Neural cell (in vitro differentiated cells): ENCODE data around the gene PHLDB1.

Source experiments
- CTCF ChIP-seq: fragments of 450-650 bp; IDR thresholded peaks from 2 replicates; pipeline ENCODE4 v1.5.1; 2014; ENCODE audit warnings: antibody characterized with exemption, mild to moderate bottlenecking, moderate library complexity; ENCODE audit not compliant: poor library complexity, severe bottlenecking
- EP300 ChIP-seq: fragments of 450-650 bp; conservative IDR thresholded peaks from 2 replicates; pipeline ENCODE4 v1.6.1; 2014; ENCODE audit warnings: antibody characterized with exemption, mild to moderate bottlenecking, moderate library complexity; ENCODE audit not compliant: poor library complexity, severe bottlenecking
- MXI1 ChIP-seq: fragments of 450-650 bp; conservative IDR thresholded peaks from 2 replicates; pipeline ENCODE4 v1.6.1; 2014; ENCODE audit warnings: antibody characterized with exemption, mild to moderate bottlenecking; ENCODE audit not compliant: poor library complexity, severe bottlenecking
- POLR2AphosphoS5 ChIP-seq: IDR thresholded peaks from 2 replicates; pipeline ENCODE4 v1.6.1; 2012
- SMC3 ChIP-seq: fragments of 450-650 bp; conservative IDR thresholded peaks from 2 replicates; pipeline ENCODE4 v1.6.1; 2014; ENCODE audit warnings: antibody characterized with exemption, mild to moderate bottlenecking, moderate library complexity; ENCODE audit not compliant: poor library complexity
- TAF1 ChIP-seq: IDR thresholded peaks from 2 replicates; pipeline ENCODE4 v1.6.1; 2012; ENCODE audit warnings: low read depth

- no peak for TF ChIP-seq POLR2AphosphoS5
- no peak for TF ChIP-seq CTCF
- no peak for TF ChIP-seq EP300
- TF ChIP-seq SMC3: no peak
- TF ChIP-seq TAF1: no peak
- no peak for TF ChIP-seq MXI1
Observed at GRCh38 chr11:118560806-118561205, 46.6 kb upstream of the PHLDB1 start.
